ENCODE data around the gene RNF186. TPM values are rescaled to one million over a fixed set of nuclear protein-coding genes. Genes with fewer than 3 reads are reported as not detected.
"Not testable (repeated sequence)": the region's sequence is repeated elsewhere in the genome, so short reads cannot be mapped to it uniquely, and the experiment has no call there.

RNF186 gene
- total and polyA plus RNA-seq, 7 experiments from 2014 or later = not detected

GRCh38 chr1:19816737-19817086, 1.6 kb upstream of the RNF186 start:
- CTCF ChIA-PET; intact Hi-C loops (cut with micrococcal nuclease); H3K27ac ChIP-seq (ENCODE audit: low read depth, low read length); ATAC-seq; H3K4me1 Mint-ChIP-seq; H3K36me3 Mint-ChIP-seq; POLR2A ChIA-PET; H3K27ac Mint-ChIP-seq; H3K27me3 ChIP-seq (ENCODE audit: control insufficient read depth in 2 of 2, insufficient read depth in 2 of 2, low read length in 2 of 2); H3K4me1 ChIP-seq (ENCODE audit: control insufficient read depth in 2 of 2, insufficient read depth in 2 of 2, low read length in 2 of 2); H3K4me3 Mint-ChIP-seq; DNase-seq; H3K36me3 ChIP-seq (ENCODE audit: control insufficient read depth in 2 of 3, insufficient read depth in 3 of 3, low read length in 3 of 3); H3K4me3 ChIP-seq (ENCODE audit: low read length); H3K9me3 ChIP-seq (ENCODE audit: control insufficient read depth in 2 of 3, low read length in 3 of 3); H3K9me3 Mint-ChIP-seq; H3K27me3 Mint-ChIP-seq: not testable (repeated sequence)

GRCh38 chr1:19815801-19816736, 986 bp upstream of the RNF186 start:
- Histone ChIP-seq H3K27me3 (ENCODE audit: control insufficient read depth in 2 of 2, insufficient read depth in 2 of 2, low read length in 2 of 2) (no peaks in the 10 kb centered on the region), H3K36me3 (ENCODE audit: control insufficient read depth in 2 of 3, insufficient read depth in 3 of 3, low read length in 3 of 3) (no peaks in the 10 kb centered on the region), H3K4me3 (ENCODE audit: low read length) (no peak overlapping the region), H3K27ac (ENCODE audit: low read depth, low read length) (no peak overlapping the region), H3K4me1 (ENCODE audit: control insufficient read depth in 2 of 2, insufficient read depth in 2 of 2, low read length in 2 of 2) (no peaks in the 10 kb centered on the region), H3K9me3 (ENCODE audit: control insufficient read depth in 2 of 3, low read length in 3 of 3) (no peaks in the 10 kb centered on the region)
- H3K9me3 Mint-ChIP-seq = no peaks in the 10 kb centered on the region
- no peaks in the 10 kb centered on the region for H3K36me3 Mint-ChIP-seq
- no peak overlapping the region for H3K27ac Mint-ChIP-seq
- ATAC-seq (no peak), DNase-seq (no peak)
- no peaks in the 10 kb centered on the region for H3K4me1 Mint-ChIP-seq
- POLR2A ChIA-PET = interaction anchor here (0.5 kb wide), 1 partner anchor 81 kb away, joined by 3 read pairs; no protein-coding TSS in a partner anchor
- intact Hi-C loops (cut with micrococcal nuclease) = no loop called here
- no peak overlapping the region for H3K4me3 Mint-ChIP-seq
- CTCF ChIA-PET = no interaction called here
- H3K27me3 Mint-ChIP-seq = peaks cover 0 to 5% (median 0%) of the 10 kb centered on the region in 5 donors

- DNase-seq (no peak), ATAC-seq (no peak)
- CTCF ChIA-PET = no interaction called here
- H3K9me3 ChIP-seq (ENCODE audit: control insufficient read depth in 2 of 3, low read length in 3 of 3) = no peaks in the 10 kb centered on the region
- Mint-ChIP-seq H3K27ac (no peak overlapping the region), H3K27me3 (peaks cover 0 to 5% (median 0%) of the 10 kb centered on the region in 5 donors), H3K9me3 (no peaks in the 10 kb centered on the region), H3K4me3 (no peak overlapping the region), H3K36me3 (no peaks in the 10 kb centered on the region), H3K4me1 (no peaks in the 10 kb centered on the region)
- POLR2A ChIA-PET = no interaction called here
- H3K27me3 ChIP-seq (ENCODE audit: control insufficient read depth in 2 of 2, insufficient read depth in 2 of 2, low read length in 2 of 2) = no peaks in the 10 kb centered on the region
- no peak overlapping the region for H3K27ac ChIP-seq (ENCODE audit: low read depth, low read length)
- H3K4me3 ChIP-seq (ENCODE audit: low read length) = no peak overlapping the region
- H3K36me3 ChIP-seq (ENCODE audit: control insufficient read depth in 2 of 3, insufficient read depth in 3 of 3, low read length in 3 of 3) = no peaks in the 10 kb centered on the region
- no peaks in the 10 kb centered on the region for H3K4me1 ChIP-seq (ENCODE audit: control insufficient read depth in 2 of 2, insufficient read depth in 2 of 2, low read length in 2 of 2)
- intact Hi-C loops (cut with micrococcal nuclease) = no loop called here
Observed at GRCh38 chr1:19814244-19814661, 830 bp downstream of the RNF186 start.

GRCh38 chr1:19813643-19813960, 1.5 kb downstream of the RNF186 start:
- CTCF ChIA-PET = interaction anchor here (1.2 kb wide), 1 partner anchor 153 kb away, joined by 3 read pairs; no protein-coding TSS in a partner anchor
- Mint-ChIP-seq H3K27ac (no peak overlapping the region), H3K4me3 (no peak overlapping the region), H3K27me3 (peaks cover 0 to 5% (median 0%) of the 10 kb centered on the region in 5 donors), H3K9me3 (no peaks in the 10 kb centered on the region), H3K4me1 (no peaks in the 10 kb centered on the region), H3K36me3 (no peaks in the 10 kb centered on the region)
- no peaks in the 10 kb centered on the region for H3K27me3 ChIP-seq (ENCODE audit: control insufficient read depth in 2 of 2, insufficient read depth in 2 of 2, low read length in 2 of 2)
- H3K36me3 ChIP-seq (ENCODE audit: control insufficient read depth in 2 of 3, insufficient read depth in 3 of 3, low read length in 3 of 3) = no peaks in the 10 kb centered on the region
- POLR2A ChIA-PET = no interaction called here
- DNase-seq (no peak), ATAC-seq (no peak)
- no peaks in the 10 kb centered on the region for H3K9me3 ChIP-seq (ENCODE audit: control insufficient read depth in 2 of 3, low read length in 3 of 3)
- no peak overlapping the region for H3K4me3 ChIP-seq (ENCODE audit: low read length)
- no peak overlapping the region for H3K27ac ChIP-seq (ENCODE audit: low read depth, low read length)
- H3K4me1 ChIP-seq (ENCODE audit: control insufficient read depth in 2 of 2, insufficient read depth in 2 of 2, low read length in 2 of 2) = no peaks in the 10 kb centered on the region
- intact Hi-C loops (cut with micrococcal nuclease) = no loop called here

DNA sequence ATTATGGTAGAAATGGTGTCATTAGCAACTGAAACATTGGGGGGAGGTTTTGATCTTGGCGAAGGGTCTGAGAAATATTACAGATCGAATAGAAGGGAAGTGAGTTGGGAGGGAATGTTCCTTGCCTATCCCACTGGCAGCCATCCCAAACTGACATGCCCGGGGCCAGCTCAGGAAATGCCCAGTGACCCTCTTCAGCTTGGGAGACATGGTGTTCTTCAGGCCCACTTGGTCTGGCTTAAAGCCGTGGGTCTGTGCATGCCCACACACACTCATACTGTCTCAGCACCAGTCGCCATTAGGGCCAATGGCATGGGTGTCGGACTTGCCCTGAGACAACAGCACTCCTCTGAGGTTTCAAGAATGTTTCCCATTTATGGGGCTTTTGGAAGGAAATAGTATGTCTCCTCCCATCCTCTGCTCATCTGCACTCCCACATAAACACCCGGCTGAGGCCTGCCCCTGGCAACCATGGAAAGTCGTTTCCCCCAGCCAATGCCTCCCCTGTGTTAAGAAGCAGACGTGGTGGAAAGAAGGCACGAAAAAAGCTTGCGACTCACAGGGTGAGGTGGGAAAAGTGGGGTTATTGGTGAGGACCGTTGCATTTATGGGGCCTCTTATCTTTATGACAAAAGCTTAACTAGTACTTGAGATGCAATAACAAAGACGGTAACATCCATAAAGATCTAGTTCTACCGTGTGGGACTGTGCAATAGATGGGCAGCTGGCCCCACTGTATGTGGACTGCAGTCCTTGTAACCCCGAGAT, 2.0 kb downstream of the RNF186 start:
- no peaks in the 10 kb centered on the region for H3K4me1 Mint-ChIP-seq
- DNase-seq = no peak
- Histone ChIP-seq H3K27ac (ENCODE audit: low read depth, low read length) (no peak overlapping the region), H3K4me3 (ENCODE audit: low read length) (no peak overlapping the region), H3K36me3 (ENCODE audit: control insufficient read depth in 2 of 3, insufficient read depth in 3 of 3, low read length in 3 of 3) (no peaks in the 10 kb centered on the region), H3K27me3 (ENCODE audit: control insufficient read depth in 2 of 2, insufficient read depth in 2 of 2, low read length in 2 of 2) (no peaks in the 10 kb centered on the region), H3K9me3 (ENCODE audit: control insufficient read depth in 2 of 3, low read length in 3 of 3) (no peaks in the 10 kb centered on the region), H3K4me1 (ENCODE audit: control insufficient read depth in 2 of 2, insufficient read depth in 2 of 2, low read length in 2 of 2) (no peaks in the 10 kb centered on the region)
- H3K36me3 Mint-ChIP-seq = no peaks in the 10 kb centered on the region
- ChIA-PET POLR2A (no interaction called here), CTCF (interaction anchor here (1.2 to 1.7 kb wide), 2 partner anchors 51 to 152 kb away, joined by 3 to 5 read pairs; no protein-coding TSS in a partner anchor)
- H3K4me3 Mint-ChIP-seq = no peak overlapping the region
- H3K9me3 Mint-ChIP-seq = no peaks in the 10 kb centered on the region
- no peak overlapping the region for H3K27ac Mint-ChIP-seq
- intact Hi-C loops (cut with micrococcal nuclease) = no loop called here
- H3K27me3 Mint-ChIP-seq = peaks cover 0 to 5% (median 0%) of the 10 kb centered on the region in 5 donors
- ATAC-seq = no peak

- Histone ChIP-seq H3K9me3 (ENCODE audit: control insufficient read depth in 2 of 3, low read length in 3 of 3) (no peaks in the 10 kb centered on the region), H3K27me3 (ENCODE audit: control insufficient read depth in 2 of 2, insufficient read depth in 2 of 2, low read length in 2 of 2) (no peaks in the 10 kb centered on the region), H3K4me3 (ENCODE audit: low read length) (no peak overlapping the region), H3K27ac (ENCODE audit: low read depth, low read length) (no peak overlapping the region), H3K36me3 (ENCODE audit: control insufficient read depth in 2 of 3, insufficient read depth in 3 of 3, low read length in 3 of 3) (no peaks in the 10 kb centered on the region), H3K4me1 (ENCODE audit: control insufficient read depth in 2 of 2, insufficient read depth in 2 of 2, low read length in 2 of 2) (no peaks in the 10 kb centered on the region)
- Mint-ChIP-seq H3K27me3 (peaks cover 0 to 6% (median 0%) of the 10 kb centered on the region in 5 donors), H3K27ac (peak overlapping the region in 1 of 9 donors; percentile 62), H3K4me1 (no peaks in the 10 kb centered on the region), H3K4me3 (no peak overlapping the region), H3K36me3 (no peaks in the 10 kb centered on the region), H3K9me3 (no peaks in the 10 kb centered on the region)
- ChIA-PET POLR2A (interaction anchor here (0.6 kb wide), 1 partner anchor 463 kb away, joined by 5 read pairs; no protein-coding TSS in a partner anchor), CTCF (interaction anchor here (0.6 to 1.7 kb wide), 2 partner anchors 50 to 149 kb away, joined by 4 to 5 read pairs; no protein-coding TSS in a partner anchor)
- DNase-seq (peak in 7 of 9 donors; percentile 10 to 53 (median 31)), ATAC-seq (peak; percentile 68)
- intact Hi-C loops (cut with micrococcal nuclease) = loop anchor here (1.0 kb wide), 3 partner anchors 49 to 150 kb away; no protein-coding TSS in a partner anchor
Observed at GRCh38 chr1:19811206-19811851, 3.8 kb downstream of the RNF186 start.

Measured in naive thymus-derived CD4-positive, alpha-beta T cell (primary cell).